DOHH2 (cell line): ENCODE measurements around the gene GINM1.

Experiments
- H3F3A ChIP-seq: fragments of 200-600 bp; sonication (generic), shearing (Covaris generic); 2 replicates; pipeline ENCODE4 v1.6.0; 2016; ENCODE audit warnings: antibody characterized with exemption, mild to moderate bottlenecking; ENCODE audit not compliant: control insufficient read depth, insufficient read depth
- H3K27ac ChIP-seq: fragments of 200-600 bp; sonication (generic); 2 replicates; pipeline ENCODE4 v1.5.1; 2014; ENCODE audit warnings: low read depth, mild to moderate bottlenecking, low read length, moderate library complexity
- H3K27me3 ChIP-seq: fragments of 200-600 bp; sonication (generic); 2 replicates; pipeline ENCODE4 v1.6.1; 2014; ENCODE audit warnings: mild to moderate bottlenecking, low read length, mixed read lengths; ENCODE audit not compliant: control insufficient read depth
- H3K36me3 ChIP-seq: fragments of 200-600 bp; sonication (generic); 2 replicates; pipeline ENCODE4 v1.6.1; 2014; ENCODE audit warnings: mild to moderate bottlenecking, low read length, moderate library complexity, mixed read lengths; ENCODE audit not compliant: control insufficient read depth
- H3K4me1 ChIP-seq: fragments of 200-600 bp; sonication (generic); 2 replicates; pipeline ENCODE4 v1.6.1; 2014; ENCODE audit warnings: mild to moderate bottlenecking, low read length, mixed read lengths; ENCODE audit not compliant: control insufficient read depth
- H3K4me2 ChIP-seq: fragments of 200-600 bp; sonication (generic); 2 replicates; pipeline ENCODE4 v1.6.0; 2014; ENCODE audit warnings: mild to moderate bottlenecking, low read length, moderate library complexity
- H3K4me3 ChIP-seq: fragments of 200-600 bp; sonication (generic); 2 replicates; pipeline ENCODE4 v1.5.1; 2014; ENCODE audit warnings: mild to moderate bottlenecking, low read length, mixed read lengths
- H3K79me2 ChIP-seq: fragments of 200-600 bp; sonication (generic); 2 replicates; pipeline ENCODE4 v1.6.1; 2014; ENCODE audit warnings: mild to moderate bottlenecking, low read length, mixed read lengths; ENCODE audit not compliant: control insufficient read depth
- H3K9me2 ChIP-seq: fragments of 200-600 bp; sonication (generic); replicated peaks from 2 replicates; pipeline ENCODE4 v1.6.1; 2014; ENCODE audit warnings: mild to moderate bottlenecking, low read length, mixed read lengths; ENCODE audit not compliant: control insufficient read depth
- H3K9me3 ChIP-seq: fragments of 200-600 bp; sonication (generic); 2 replicates; pipeline ENCODE4 v1.6.1; 2014; ENCODE audit warnings: antibody characterized with exemption, low read length, mixed read lengths; ENCODE audit not compliant: control insufficient read depth, insufficient read depth
- H4K20me1 ChIP-seq: fragments of 200-600 bp; sonication (generic); 2 replicates; pipeline ENCODE4 v1.6.0; 2014; ENCODE audit warnings: low read depth, mild to moderate bottlenecking, antibody characterized with exemption, low read length, moderate library complexity; ENCODE audit not compliant: control insufficient read depth, insufficient read depth
- CTCF ChIP-seq: fragments of 200-600 bp; sonication (generic); IDR thresholded peaks from one replicate; pipeline ENCODE4 v1.5.1; 2014; ENCODE audit warnings: antibody characterized with exemption, mild to moderate bottlenecking, low read depth, low read length; ENCODE audit not compliant: poor library complexity, severe bottlenecking
- EZH2phosphoT487 ChIP-seq: fragments of 200-600 bp; sonication (generic); IDR thresholded peaks from 2 replicates; pipeline ENCODE4 v1.6.1; 2017; ENCODE audit warnings: borderline replicate concordance, mild to moderate bottlenecking, antibody characterized with exemption, low read length, moderate library complexity, mixed read lengths

The GINM1 gene

GRCh38 chr6:149567945-149568585 lies 1.9 kb downstream of the GINM1 start:
- Histone ChIP-seq H3K9me2 (no peaks in the 10 kb centered on the region), H3K27me3 (no peaks in the 10 kb centered on the region), H3K9me3 (no peaks in the 10 kb centered on the region), H3K27ac (no peak overlapping the region), H3K79me2 (peaks cover 57% of the 10 kb centered on the region), H3K4me1 (peaks cover 22% of the 10 kb centered on the region), H3F3A (peaks cover 13% of the 10 kb centered on the region), H3K4me3 (peak overlapping the region; percentile 97), H4K20me1 (peaks cover 11% of the 10 kb centered on the region; the same call in 1 of the 2 replicates), H3K36me3 (peaks cover 14% of the 10 kb centered on the region), H3K4me2 (peak overlapping the region; percentile 84)
- TF ChIP-seq EZH2phosphoT487 (no peak), CTCF (no peak)

- TF ChIP-seq EZH2phosphoT487, result no peak
- TF ChIP-seq CTCF, result no peak
- no peaks in the 10 kb centered on the region for H3K9me3 ChIP-seq
- no peaks in the 10 kb centered on the region for H3K27me3 ChIP-seq
- no peak overlapping the region for H3K4me3 ChIP-seq
- no peaks in the 10 kb centered on the region for H4K20me1 ChIP-seq
- H3K4me2 ChIP-seq, result no peak overlapping the region
- H3F3A ChIP-seq, result peaks cover 3% of the 10 kb centered on the region; the same call in 1 of the 2 replicates
- no peaks in the 10 kb centered on the region for H3K79me2 ChIP-seq
- no peak overlapping the region for H3K27ac ChIP-seq
- H3K4me1 ChIP-seq, result no peaks in the 10 kb centered on the region
- no peaks in the 10 kb centered on the region for H3K9me2 ChIP-seq
- peaks cover 53% of the 10 kb centered on the region for H3K36me3 ChIP-seq
These were observed 14.7 kb downstream of the GINM1 start for GRCh38 chr6:149580880-149581279.

GRCh38 chr6:149581349-149581748 lies 15.2 kb downstream of the GINM1 start:
- H3K27me3 ChIP-seq, result no peaks in the 10 kb centered on the region
- peaks cover 53% of the 10 kb centered on the region for H3K36me3 ChIP-seq
- no peaks in the 10 kb centered on the region for H4K20me1 ChIP-seq
- H3F3A ChIP-seq, result peaks cover 3% of the 10 kb centered on the region; the same call in 1 of the 2 replicates
- H3K4me3 ChIP-seq, result no peak overlapping the region
- H3K9me2 ChIP-seq, result no peaks in the 10 kb centered on the region
- TF ChIP-seq CTCF (no peak), EZH2phosphoT487 (no peak)
- no peaks in the 10 kb centered on the region for H3K79me2 ChIP-seq
- H3K4me1 ChIP-seq, result no peaks in the 10 kb centered on the region
- H3K4me2 ChIP-seq, result no peak overlapping the region
- no peak overlapping the region for H3K27ac ChIP-seq
- no peaks in the 10 kb centered on the region for H3K9me3 ChIP-seq
